ENCODE data around the gene ELP5. TPM values are rescaled to one million over a fixed set of nuclear protein-coding genes. Genes with fewer than 3 reads are reported as not detected.

The ELP5 gene
- total RNA-seq, 1 experiment from 2014 or later: 49.6 TPM

- Histone ChIP-seq H3K23me2 (ENCODE audit: insufficient read length, low read depth, low read length, poor library complexity, severe bottlenecking) (peaks cover 12% of the 10 kb centered on the region), H3K56ac (ENCODE audit: insufficient read length, low read depth, low read length) (no peak overlapping the region), H4K20me1 (ENCODE audit: control insufficient read depth, insufficient read depth, insufficient read length) (no peaks in the 10 kb centered on the region), H3K9ac (ENCODE audit: extremely low read depth, insufficient read length, low read length) (no peak overlapping the region), H2BK120ac (ENCODE audit: low read depth, low read length, poor library complexity, severe bottlenecking) (no peak overlapping the region), H2BK20ac (ENCODE audit: low read depth, low read length, poor library complexity, severe bottlenecking) (no peak overlapping the region), H3K4me1 (ENCODE audit: insufficient read depth, low read length) (peaks cover 3% of the 10 kb centered on the region; the same call in 1 of the 2 replicates), H3K9me3 (ENCODE audit: control insufficient read depth, low read depth, low read length) (no peaks in the 10 kb centered on the region), H3T11ph (ENCODE audit: low read length) (no peak overlapping the region), H3K27me3 (ENCODE audit: insufficient read depth, low read length) (no peaks in the 10 kb centered on the region), H2AK5ac (ENCODE audit: insufficient read length, low read length) (no peak overlapping the region), H2AFZ (ENCODE audit: low read length) (no peak overlapping the region), H3K14ac (ENCODE audit: insufficient read depth, low read length) (no peak overlapping the region), H3K4ac (ENCODE audit: low read depth, low read length) (no peak overlapping the region), H3K27ac (ENCODE audit: insufficient read length, low read depth, low read length) (no peak overlapping the region), H2BK15ac (ENCODE audit: low read depth, low read length) (no peak overlapping the region), H3K18ac (ENCODE audit: insufficient read length, low read depth, low read length) (no peak overlapping the region), H2BK5ac (ENCODE audit: insufficient read length, low read length) (no peak overlapping the region), H4K5ac (ENCODE audit: insufficient read length, low read depth, low read length) (no peak overlapping the region), H3K23ac (ENCODE audit: insufficient read length, low read depth, low read length) (no peak overlapping the region), H4K8ac (replicated peaks; ENCODE audit: insufficient read length, low read depth, low read length) (no peak overlapping the region), H3K79me1 (ENCODE audit: insufficient read depth, low read depth, low read length, poor library complexity, severe bottlenecking) (no peaks in the 10 kb centered on the region), H4K91ac (ENCODE audit: insufficient read length, low read depth, low read length) (no peak overlapping the region), H3K79me2 (ENCODE audit: insufficient read depth, low read length) (no peaks in the 10 kb centered on the region), H3K4me2 (ENCODE audit: insufficient read depth, insufficient read length, low read length) (no peak overlapping the region), H2BK12ac (ENCODE audit: insufficient read length, low read depth, low read length) (no peak overlapping the region)
- peaks cover 15 to 25% of the 10 kb centered on the region in 2 experiments for H3K4me1 Mint-ChIP-seq
- H3K27me3 Mint-ChIP-seq (ENCODE audit: low read depth): peaks cover 13% of the 10 kb centered on the region
- H3K36me3 Mint-ChIP-seq (ENCODE audit: insufficient read depth in 1 of 3, low read depth in 3 of 3): peaks cover 2 to 25% (median 11%) of the 10 kb centered on the region in 3 experiments; a peak in 5 of 7 replicates
- no peak for DNase-seq
- no peak overlapping the region; a peak in 1 of 7 replicates for H3K27ac Mint-ChIP-seq
- H3K4me3 Mint-ChIP-seq: no peak overlapping the region
- no peaks in the 10 kb centered on the region for H3K9me3 Mint-ChIP-seq
- no peak for TF ChIP-seq CTCF (conservative IDR thresholded peaks at IDR 0.05)
- no CpG with 5 or more reads among the region's 16 CpGs for WGBS (ENCODE audit: extremely low coverage, insufficient read length, low lambda C conversion rate)
Measured at GRCh38 chr17:7284911-7285310, 32.9 kb downstream of the ELP5 start.
